HEK293 (cell line): ENCODE data around the gene CCDC88C.

Source experiments
- CTCF ChIA-PET: fragments of 350-600 bp; formaldehyde crosslinking; extraction: SDS; loops from one replicate; lab custom pipeline; 2021; ENCODE audit warnings: antibody characterized with exemption; lab: Yijun Ruan, JAX
- POLR2A ChIA-PET: fragments of 300-600 bp; formaldehyde crosslinking; extraction: SDS; loops from one replicate; lab custom pipeline; 2020; ENCODE audit warnings: antibody characterized with exemption, inconsistent platforms; lab: Yijun Ruan, JAX
- H3K27ac ChIP-seq: fragments of 200-500 bp; sonication (Bioruptor generic); 2 replicates; pipeline ENCODE4 v1.5.1; 2014; ENCODE audit warnings: low read depth, low read length, control low read depth, inconsistent platforms; ENCODE audit errors: extremely low read depth
- H3K36me3 ChIP-seq, 2 experiments: fragments of 200-500 bp in 1 of 2; sonication (Bioruptor generic) in 1 of 2; 1 replicate in 1 of 2; 2 replicates in 1 of 2; pipeline ENCODE4 v1.5.1; 2014 to 2017; ENCODE audit warnings: inconsistent platforms in 2 of 2, low read length in 2 of 2; ENCODE audit not compliant: control insufficient read depth in 2 of 2, insufficient read depth in 1 of 2
- H3K4me1 ChIP-seq: fragments of 200-500 bp; sonication (Bioruptor generic); 2 replicates; pipeline ENCODE4 v1.5.1; 2014; ENCODE audit warnings: mild to moderate bottlenecking, low read length, inconsistent platforms; ENCODE audit not compliant: control insufficient read depth, insufficient read depth
- H3K4me3 ChIP-seq: 2 replicates; pipeline ENCODE4 v1.5.1; 2011; ENCODE audit warnings: low read depth, mild to moderate bottlenecking, control low read depth, low read length, moderate library complexity
- H3K9me3 ChIP-seq: fragments of 200-500 bp; sonication (Bioruptor generic); 2 replicates; pipeline ENCODE4 v1.5.1; 2014; ENCODE audit warnings: low read depth, low read length, inconsistent platforms; ENCODE audit not compliant: control insufficient read depth, insufficient read depth
- ATF2 ChIP-seq: fragments of 450-650 bp; formaldehyde crosslinking; IDR thresholded peaks from 2 replicates; pipeline ENCODE4 v1.5.1; 2016; ENCODE audit warnings: missing biosample characterization, missing genetic modification characterization, low read depth
- TSHZ1 ChIP-seq: fragments of 450-650 bp; formaldehyde crosslinking; IDR thresholded peaks from 2 replicates; pipeline ENCODE4 v1.5.1; 2016; ENCODE audit warnings: missing biosample characterization, missing genetic modification characterization, borderline replicate concordance
- WT1 ChIP-seq: fragments of 450-650 bp; formaldehyde crosslinking; IDR thresholded peaks from 2 replicates; pipeline ENCODE4 v1.5.1; 2016; ENCODE audit warnings: missing biosample characterization, missing genetic modification characterization
- YY1 ChIP-seq: fragments of 450-650 bp; formaldehyde crosslinking; IDR thresholded peaks from 2 replicates; pipeline ENCODE4 v1.5.1; 2018; ENCODE audit warnings: missing biosample characterization, missing genetic modification characterization
- YY2 ChIP-seq: fragments of 450-650 bp; formaldehyde crosslinking; IDR thresholded peaks from 2 replicates; pipeline ENCODE4 v1.5.1; 2016; ENCODE audit warnings: missing biosample characterization, missing genetic modification characterization
- ZBTB48 ChIP-seq: fragments of 450-650 bp; formaldehyde crosslinking; IDR thresholded peaks from 2 replicates; pipeline ENCODE4 v1.5.1; 2016; ENCODE audit warnings: missing biosample characterization, missing genetic modification characterization
- ZNF132 ChIP-seq: fragments of 450-650 bp; formaldehyde crosslinking; IDR thresholded peaks from 2 replicates; pipeline ENCODE4 v1.5.1; 2017; ENCODE audit warnings: missing biosample characterization, missing genetic modification characterization, borderline replicate concordance
- ZNF133 ChIP-seq: fragments of 450-650 bp; formaldehyde crosslinking; IDR thresholded peaks from 2 replicates; pipeline ENCODE4 v1.5.1; 2016; ENCODE audit warnings: missing biosample characterization, missing genetic modification characterization
- ZNF140 ChIP-seq: fragments of 450-650 bp; formaldehyde crosslinking; IDR thresholded peaks from 2 replicates; pipeline ENCODE4 v1.5.1; 2016; ENCODE audit warnings: missing biosample characterization, missing genetic modification characterization
- ZNF174 ChIP-seq: fragments of 450-650 bp; formaldehyde crosslinking; IDR thresholded peaks from 2 replicates; pipeline ENCODE4 v1.5.0; 2017; ENCODE audit warnings: missing biosample characterization, mild to moderate bottlenecking, missing genetic modification characterization
- ZNF175 ChIP-seq: fragments of 450-650 bp; formaldehyde crosslinking; IDR thresholded peaks from 2 replicates; pipeline ENCODE4 v1.5.1; 2016; ENCODE audit warnings: missing biosample characterization, missing genetic modification characterization
- ZNF2 ChIP-seq: fragments of 450-650 bp; formaldehyde crosslinking; IDR thresholded peaks from 2 replicates; pipeline ENCODE4 v1.5.1; 2016; ENCODE audit warnings: missing biosample characterization, missing genetic modification characterization
- ZNF37A ChIP-seq: fragments of 450-650 bp; IDR thresholded peaks from 2 replicates; pipeline ENCODE4 v1.5.1; 2018; ENCODE audit warnings: missing biosample characterization, missing genetic modification characterization
- ZNF560 ChIP-seq: fragments of 450-650 bp; formaldehyde crosslinking; IDR thresholded peaks from 2 replicates; pipeline ENCODE4 v1.5.1; 2017; ENCODE audit warnings: missing biosample characterization, missing genetic modification characterization, borderline replicate concordance
- ZNF580 ChIP-seq: fragments of 450-650 bp; formaldehyde crosslinking; IDR thresholded peaks from 2 replicates; pipeline ENCODE4 v1.5.1; 2016; ENCODE audit warnings: missing biosample characterization, missing genetic modification characterization
- ZNF629 ChIP-seq: fragments of 450-650 bp; formaldehyde crosslinking; IDR thresholded peaks from 2 replicates; pipeline ENCODE4 v1.5.1; 2017; ENCODE audit warnings: missing biosample characterization, missing genetic modification characterization
- ZNF747 ChIP-seq: fragments of 450-650 bp; formaldehyde crosslinking; IDR thresholded peaks from 2 replicates; pipeline ENCODE4 v1.5.1; 2016; ENCODE audit warnings: missing biosample characterization, missing genetic modification characterization
- ZNF777 ChIP-seq: fragments of 450-650 bp; formaldehyde crosslinking; IDR thresholded peaks from 2 replicates; pipeline ENCODE4 v1.5.1; 2017; ENCODE audit warnings: missing biosample characterization, missing genetic modification characterization, borderline replicate concordance
- ZSCAN23 ChIP-seq: fragments of 450-650 bp; formaldehyde crosslinking; IDR thresholded peaks from 2 replicates; pipeline ENCODE4 v1.5.1; 2016; ENCODE audit warnings: missing biosample characterization, missing genetic modification characterization
- TF ChIP-seq, protein P1 (sequence below): fragments of 450-650 bp; formaldehyde crosslinking; IDR thresholded peaks from 2 replicates; pipeline ENCODE4 v1.5.1; 2016; ENCODE audit warnings: missing biosample characterization, missing genetic modification characterization
- TF ChIP-seq, protein P2 (sequence below): fragments of 450-650 bp; formaldehyde crosslinking; IDR thresholded peaks from 2 replicates; pipeline ENCODE4 v1.5.1; 2016; ENCODE audit warnings: missing biosample characterization, missing genetic modification characterization
- TF ChIP-seq, protein P3 (sequence below): fragments of 450-650 bp; formaldehyde crosslinking; IDR thresholded peaks from 2 replicates; pipeline ENCODE4 v1.5.1; 2016; ENCODE audit warnings: missing biosample characterization, missing genetic modification characterization
- TF ChIP-seq, protein P4 (sequence below): sonication (generic); formaldehyde crosslinking; IDR thresholded peaks from 2 replicates; pipeline ENCODE4 v1.8.1; 2022; ENCODE audit warnings: mild to moderate bottlenecking, moderate library complexity, missing genetic modification reagents

The CCDC88C gene

GRCh38 chr14:91302391-91302790 lies 115.2 kb downstream of the CCDC88C start:
- H3K27ac ChIP-seq = no peak overlapping the region
- H3K4me3 ChIP-seq = no peak overlapping the region
- CTCF ChIA-PET = no interaction called here
- POLR2A ChIA-PET = no interaction called here
- H3K36me3 ChIP-seq = peaks cover 4 to 58% of the 10 kb centered on the region in 2 experiments; a peak in 2 of 3 replicates
- no peaks in the 10 kb centered on the region for H3K9me3 ChIP-seq
- no peak for TF ChIP-seq ZNF580 (tag by site-specific recombination)
- no peak for TF ChIP-seq ZNF777 (tag by site-specific recombination)
- TF ChIP-seq, protein P1, sequence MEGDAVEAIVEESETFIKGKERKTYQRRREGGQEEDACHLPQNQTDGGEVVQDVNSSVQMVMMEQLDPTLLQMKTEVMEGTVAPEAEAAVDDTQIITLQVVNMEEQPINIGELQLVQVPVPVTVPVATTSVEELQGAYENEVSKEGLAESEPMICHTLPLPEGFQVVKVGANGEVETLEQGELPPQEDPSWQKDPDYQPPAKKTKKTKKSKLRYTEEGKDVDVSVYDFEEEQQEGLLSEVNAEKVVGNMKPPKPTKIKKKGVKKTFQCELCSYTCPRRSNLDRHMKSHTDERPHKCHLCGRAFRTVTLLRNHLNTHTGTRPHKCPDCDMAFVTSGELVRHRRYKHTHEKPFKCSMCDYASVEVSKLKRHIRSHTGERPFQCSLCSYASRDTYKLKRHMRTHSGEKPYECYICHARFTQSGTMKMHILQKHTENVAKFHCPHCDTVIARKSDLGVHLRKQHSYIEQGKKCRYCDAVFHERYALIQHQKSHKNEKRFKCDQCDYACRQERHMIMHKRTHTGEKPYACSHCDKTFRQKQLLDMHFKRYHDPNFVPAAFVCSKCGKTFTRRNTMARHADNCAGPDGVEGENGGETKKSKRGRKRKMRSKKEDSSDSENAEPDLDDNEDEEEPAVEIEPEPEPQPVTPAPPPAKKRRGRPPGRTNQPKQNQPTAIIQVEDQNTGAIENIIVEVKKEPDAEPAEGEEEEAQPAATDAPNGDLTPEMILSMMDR (tag by site-specific recombination) = no peak
- TF ChIP-seq ZNF560 (tag by site-specific recombination) = no peak
- TF ChIP-seq, protein P2, sequence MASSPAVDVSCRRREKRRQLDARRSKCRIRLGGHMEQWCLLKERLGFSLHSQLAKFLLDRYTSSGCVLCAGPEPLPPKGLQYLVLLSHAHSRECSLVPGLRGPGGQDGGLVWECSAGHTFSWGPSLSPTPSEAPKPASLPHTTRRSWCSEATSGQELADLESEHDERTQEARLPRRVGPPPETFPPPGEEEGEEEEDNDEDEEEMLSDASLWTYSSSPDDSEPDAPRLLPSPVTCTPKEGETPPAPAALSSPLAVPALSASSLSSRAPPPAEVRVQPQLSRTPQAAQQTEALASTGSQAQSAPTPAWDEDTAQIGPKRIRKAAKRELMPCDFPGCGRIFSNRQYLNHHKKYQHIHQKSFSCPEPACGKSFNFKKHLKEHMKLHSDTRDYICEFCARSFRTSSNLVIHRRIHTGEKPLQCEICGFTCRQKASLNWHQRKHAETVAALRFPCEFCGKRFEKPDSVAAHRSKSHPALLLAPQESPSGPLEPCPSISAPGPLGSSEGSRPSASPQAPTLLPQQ = no peak
- TF ChIP-seq WT1 (tag by site-specific recombination) = no peak
- no peak for TF ChIP-seq YY2
- TF ChIP-seq, protein P3, sequence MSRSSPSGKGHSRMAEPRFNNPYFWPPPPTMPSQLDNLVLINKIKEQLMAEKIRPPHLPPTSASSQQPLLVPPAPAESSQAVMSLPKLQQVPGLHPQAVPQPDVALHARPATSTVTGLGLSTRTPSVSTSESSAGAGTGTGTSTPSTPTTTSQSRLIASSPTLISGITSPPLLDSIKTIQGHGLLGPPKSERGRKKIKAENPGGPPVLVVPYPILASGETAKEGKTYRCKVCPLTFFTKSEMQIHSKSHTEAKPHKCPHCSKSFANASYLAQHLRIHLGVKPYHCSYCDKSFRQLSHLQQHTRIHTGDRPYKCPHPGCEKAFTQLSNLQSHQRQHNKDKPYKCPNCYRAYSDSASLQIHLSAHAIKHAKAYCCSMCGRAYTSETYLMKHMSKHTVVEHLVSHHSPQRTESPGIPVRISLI = no peak
- TF ChIP-seq ZNF140 = no peak
- no peak for TF ChIP-seq ZBTB48 (tag by site-specific recombination)
- TF ChIP-seq ZNF133 = no peak
- H3K4me1 ChIP-seq = no peaks in the 10 kb centered on the region

- POLR2A ChIA-PET = no interaction called here
- CTCF ChIA-PET = no interaction called here
- H3K9me3 ChIP-seq = no peaks in the 10 kb centered on the region
- H3K4me3 ChIP-seq = no peak overlapping the region
- H3K36me3 ChIP-seq = peaks cover 4 to 59% of the 10 kb centered on the region in 2 experiments; a peak in 2 of 3 replicates
- H3K4me1 ChIP-seq = no peaks in the 10 kb centered on the region
- H3K27ac ChIP-seq = no peak overlapping the region
- TF ChIP-seq ZSCAN23 (tag by site-specific recombination) (no peak), ZNF174 (tag by site-specific recombination) (no peak), ZNF175 (tag by site-specific recombination) (no peak), ZNF747 (tag by site-specific recombination) (no peak), ZNF2 (tag by site-specific recombination) (no peak), YY1 (no peak), TSHZ1 (tag by site-specific recombination) (no peak), ZNF132 (no peak), ZNF629 (no peak), ATF2 (tag by site-specific recombination) (no peak), ZNF37A (no peak)
- TF ChIP-seq, protein P4, sequence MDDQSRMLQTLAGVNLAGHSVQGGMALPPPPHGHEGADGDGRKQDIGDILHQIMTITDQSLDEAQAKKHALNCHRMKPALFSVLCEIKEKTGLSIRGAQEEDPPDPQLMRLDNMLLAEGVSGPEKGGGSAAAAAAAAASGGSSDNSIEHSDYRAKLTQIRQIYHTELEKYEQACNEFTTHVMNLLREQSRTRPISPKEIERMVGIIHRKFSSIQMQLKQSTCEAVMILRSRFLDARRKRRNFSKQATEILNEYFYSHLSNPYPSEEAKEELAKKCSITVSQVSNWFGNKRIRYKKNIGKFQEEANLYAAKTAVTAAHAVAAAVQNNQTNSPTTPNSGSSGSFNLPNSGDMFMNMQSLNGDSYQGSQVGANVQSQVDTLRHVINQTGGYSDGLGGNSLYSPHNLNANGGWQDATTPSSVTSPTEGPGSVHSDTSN (CRISPR knock-in tag) = no peak
Observed at GRCh38 chr14:91300957-91301356, 116.7 kb downstream of the CCDC88C start.
